NCI-H1436 (cell line): ENCODE results near the gene RAB37.
A peak's percentile ranks its signal among the peaks of the same experiment; 100 is the strongest.

ENCODE experiments used
- DNase-seq: peaks from one replicate; lab custom pipeline; 2025; lab: John Stamatoyannopoulos, UW

Gene RAB37

DNA sequence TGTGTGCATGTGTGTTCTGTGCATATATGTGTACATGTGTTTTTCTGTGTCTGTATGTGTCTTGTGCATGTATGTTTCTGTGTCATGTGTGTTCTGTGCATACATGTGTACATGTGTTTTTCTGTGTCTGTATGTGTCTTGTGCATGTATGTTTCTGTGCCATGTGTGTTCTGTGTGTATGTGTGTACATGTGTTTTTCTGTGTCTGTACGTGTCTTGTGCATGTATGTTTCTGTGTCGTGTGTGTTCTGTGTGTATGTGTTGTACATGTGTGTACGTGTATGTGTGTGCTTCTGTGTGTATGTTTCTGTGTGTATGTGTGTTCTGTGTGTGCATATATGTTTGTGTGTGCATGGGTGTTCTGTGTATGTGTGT, 8.4 kb upstream of the RAB37 start:
- no peak for DNase-seq

DNA sequence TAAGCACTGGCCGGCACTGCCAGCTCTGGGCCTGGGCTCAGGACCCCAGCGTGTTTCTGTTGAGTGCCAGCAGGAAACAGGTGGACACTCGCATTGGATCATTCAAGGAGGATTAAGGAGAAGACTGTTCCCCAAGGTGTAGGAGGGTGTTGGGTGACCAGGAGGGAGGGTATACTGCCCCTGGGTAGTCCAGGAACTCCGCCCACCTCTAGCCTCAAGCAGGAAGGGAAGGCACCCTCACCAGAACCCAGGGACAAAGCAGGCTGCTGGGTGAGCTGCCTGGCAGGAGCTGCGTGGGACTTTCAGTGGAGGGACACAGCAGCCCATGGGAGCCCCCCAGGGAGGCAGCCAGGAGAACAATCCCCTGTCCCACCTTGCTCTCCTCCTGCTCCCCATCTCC, 7.7 kb upstream of the RAB37 start:
- no peak for DNase-seq

DNA sequence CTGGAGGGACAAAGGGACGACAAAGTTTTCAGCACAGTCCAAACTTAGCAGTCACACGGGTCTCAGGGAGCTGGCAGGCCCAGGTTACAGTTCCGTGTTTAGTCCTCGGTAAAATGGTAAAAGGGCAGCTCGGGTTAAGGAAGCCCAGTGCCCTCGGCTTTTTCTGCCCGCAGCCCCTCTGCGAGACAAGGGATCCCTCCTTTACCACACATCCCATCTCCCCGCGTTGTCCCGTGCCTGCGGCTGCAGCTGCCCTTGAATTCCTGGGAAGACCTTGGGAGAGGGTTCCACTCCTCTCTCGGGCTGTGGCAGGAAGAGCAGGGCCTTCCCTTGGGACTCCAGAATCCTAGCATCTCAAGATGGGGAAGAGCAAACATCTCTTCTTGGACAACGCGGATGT, 7.2 kb upstream of the RAB37 start:
- DNase-seq = no peak

DNA sequence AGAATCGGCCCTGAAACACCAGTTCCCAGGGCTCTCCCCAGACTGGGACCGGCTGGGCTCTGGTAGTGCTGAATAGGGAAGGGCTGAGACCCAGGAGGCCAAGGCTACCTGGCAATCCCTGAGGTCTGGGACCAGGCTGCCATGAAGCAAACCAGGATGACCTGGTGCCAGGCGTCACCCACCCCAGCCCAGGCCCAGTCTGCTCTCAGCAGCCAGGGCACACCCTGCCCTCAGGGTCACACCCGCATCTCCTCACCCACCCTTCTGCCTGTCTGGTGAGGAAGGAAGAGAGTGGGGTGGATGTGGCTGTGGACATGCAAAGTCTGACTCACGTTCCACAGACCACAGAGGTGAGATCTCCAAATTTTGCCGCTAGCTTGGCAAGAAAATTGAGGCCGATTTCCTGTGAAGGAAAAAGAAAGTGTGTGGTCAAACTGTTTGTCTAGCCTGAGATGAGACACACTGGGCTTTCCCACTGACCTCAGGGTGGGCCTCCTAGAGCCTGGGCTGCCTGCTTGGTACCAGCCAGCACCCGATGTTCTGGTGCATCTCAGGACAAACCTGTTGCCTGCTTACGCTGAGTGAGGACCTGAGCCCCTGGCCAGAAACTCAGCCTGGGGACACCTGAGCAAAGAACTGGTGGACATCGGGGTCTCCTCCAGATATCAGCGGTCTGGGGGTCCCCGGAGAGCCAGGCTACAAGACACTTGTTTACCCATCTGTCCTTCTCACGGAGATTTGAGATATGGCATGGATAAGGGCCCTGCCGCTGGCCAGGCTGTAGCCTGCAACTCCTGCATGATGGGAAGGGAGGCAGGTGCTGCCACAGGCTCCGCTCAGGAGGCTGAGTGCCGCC, 6.3 kb upstream of the RAB37 start:
- DNase-seq = no peak

DNA sequence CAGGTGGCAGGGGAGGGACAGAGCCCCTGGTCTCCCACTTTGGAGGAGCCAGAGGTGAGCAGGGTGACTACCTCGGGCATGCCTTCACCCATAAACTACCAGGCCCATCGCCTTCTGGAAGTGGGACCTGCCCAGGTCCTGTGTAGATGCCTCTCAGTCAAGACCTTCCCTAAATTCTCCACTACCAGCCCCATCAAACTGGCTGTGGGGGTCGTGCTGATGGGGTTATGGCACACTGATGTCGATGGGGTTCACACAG, 5.8 kb upstream of the RAB37 start:
- DNase-seq = no peak

DNA sequence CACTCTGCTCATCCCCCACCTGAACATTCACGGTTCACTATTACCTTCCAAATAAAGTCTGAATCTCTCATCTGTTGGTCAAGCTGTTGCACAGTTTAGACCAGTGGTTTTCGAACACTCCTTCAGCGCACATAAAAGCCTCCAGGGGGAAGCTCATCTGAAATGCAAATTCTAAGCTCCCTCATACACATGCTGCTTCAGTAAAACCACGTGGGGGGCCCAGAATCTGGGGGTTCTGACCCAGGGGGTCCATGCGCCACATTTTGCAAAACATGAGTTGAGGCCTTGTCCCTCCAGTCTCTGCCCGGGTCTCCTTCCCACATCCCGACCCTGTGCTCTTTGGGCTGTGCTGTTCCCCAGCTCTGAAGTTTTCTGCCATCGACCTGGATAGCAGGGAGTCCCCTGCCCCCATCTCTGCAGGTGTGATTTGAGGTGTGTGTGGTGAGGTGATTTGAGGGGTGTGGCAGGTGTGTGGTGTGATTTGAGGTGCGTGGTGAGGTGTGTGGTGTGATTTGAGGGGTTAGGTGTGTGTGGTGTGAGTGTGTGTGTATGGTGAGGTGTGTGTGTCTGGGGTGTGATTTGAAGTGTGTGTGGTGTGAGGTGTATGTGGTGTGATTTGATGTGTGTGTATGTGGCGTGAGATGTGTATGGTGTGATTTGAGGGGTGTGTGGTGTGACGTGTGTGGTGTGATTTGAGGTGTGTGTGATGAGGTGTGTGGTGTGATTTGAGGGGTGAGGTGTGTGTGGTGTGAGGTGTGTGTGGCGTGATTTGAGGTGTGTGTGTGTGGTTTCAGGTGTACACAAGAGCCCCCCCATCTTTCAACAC, 4.8 kb upstream of the RAB37 start:
- DNase-seq = no peak

DNA sequence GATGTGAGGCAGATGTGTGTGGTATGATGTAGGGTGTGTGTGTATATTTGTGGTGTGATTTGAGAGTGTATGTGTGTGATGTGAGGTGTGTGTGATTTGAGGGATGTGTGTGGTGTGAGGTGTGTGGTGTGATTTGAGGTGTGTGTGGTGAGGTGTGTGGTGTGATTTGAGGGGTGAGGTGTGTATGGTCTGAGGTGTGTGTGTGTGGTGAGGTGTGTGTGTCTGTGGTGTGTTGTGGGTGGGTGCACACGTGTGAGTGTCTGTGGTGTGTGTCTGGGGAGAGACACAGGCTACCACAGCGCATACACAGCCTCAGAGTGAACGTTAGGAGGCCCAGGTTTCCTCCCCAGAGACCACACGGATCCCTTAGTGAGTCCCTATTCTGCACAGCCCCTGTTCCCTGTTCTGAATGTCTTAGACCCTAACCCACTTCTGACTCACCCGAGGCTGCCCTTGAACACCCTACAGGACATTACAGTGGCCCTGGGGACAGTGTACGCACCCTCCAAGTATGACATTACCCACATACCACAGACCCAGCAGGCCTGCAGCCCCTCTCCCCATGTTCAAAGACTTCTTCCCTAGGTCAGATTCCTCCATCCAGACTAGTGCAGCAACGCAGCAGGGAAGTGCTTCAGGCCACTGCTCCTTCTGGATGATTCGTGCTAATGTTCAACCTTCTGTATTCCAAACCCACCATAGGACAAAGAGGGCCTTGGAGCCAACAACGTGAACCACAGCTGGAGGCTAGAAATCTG, 3.5 kb upstream of the RAB37 start:
- no peak for DNase-seq

DNA sequence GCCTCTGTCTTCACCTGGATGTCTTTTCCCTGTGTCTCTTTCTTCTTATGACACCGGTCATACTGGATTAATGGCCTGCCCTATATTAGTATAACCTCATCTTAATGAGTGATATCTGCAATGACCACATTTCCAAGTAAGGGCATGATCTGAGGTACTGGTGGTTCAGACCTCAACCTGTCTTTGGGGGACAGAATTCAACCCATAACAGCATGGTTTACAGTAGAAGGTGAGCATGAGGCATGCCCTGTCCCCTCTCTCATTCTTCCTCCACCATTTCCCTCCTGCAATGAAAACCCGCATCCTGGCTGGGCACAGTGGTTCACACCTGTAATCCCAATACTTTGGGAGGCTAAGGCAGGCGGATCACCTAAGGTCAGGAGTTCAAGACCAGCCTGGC, 2.8 kb upstream of the RAB37 start:
- DNase-seq = no peak

DNA sequence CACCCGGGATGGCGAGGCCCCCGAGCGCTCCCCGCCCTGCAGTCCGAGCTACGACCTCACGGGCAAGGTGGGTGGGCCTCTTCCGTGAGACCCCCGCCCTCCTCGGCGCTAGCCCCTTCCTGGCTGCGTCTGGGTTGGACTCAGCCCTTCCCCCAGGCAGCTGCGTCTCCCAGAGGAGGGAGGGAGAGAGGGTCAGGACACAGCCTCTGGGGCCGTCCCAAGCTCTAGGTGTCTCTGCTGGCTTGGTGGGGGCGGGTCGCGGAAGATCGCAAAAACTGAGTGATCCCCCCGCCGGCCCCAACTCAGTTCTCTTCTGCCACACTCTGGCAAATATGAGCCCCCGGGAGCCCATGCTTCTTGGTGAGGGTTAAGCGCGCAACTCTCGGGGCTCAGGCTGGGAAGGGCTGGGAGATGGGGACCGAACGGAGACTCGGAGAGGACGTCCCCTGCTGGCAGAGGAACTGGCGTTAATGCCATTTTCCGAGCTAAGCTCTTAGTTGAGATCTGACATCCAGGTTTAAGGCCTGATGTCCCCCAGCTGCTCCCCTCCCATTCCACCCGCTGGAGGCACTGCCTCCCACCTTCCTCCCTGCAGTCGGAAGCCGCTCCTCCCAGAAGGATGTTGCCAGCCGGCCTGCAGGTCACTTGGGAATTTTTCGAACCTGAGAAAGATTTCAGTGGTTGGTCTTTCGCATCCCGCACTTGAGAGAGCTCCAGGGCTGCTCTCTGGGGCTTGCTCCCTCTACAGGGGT, 419 bp downstream of the RAB37 start:
- DNase-seq = no peak

DNA sequence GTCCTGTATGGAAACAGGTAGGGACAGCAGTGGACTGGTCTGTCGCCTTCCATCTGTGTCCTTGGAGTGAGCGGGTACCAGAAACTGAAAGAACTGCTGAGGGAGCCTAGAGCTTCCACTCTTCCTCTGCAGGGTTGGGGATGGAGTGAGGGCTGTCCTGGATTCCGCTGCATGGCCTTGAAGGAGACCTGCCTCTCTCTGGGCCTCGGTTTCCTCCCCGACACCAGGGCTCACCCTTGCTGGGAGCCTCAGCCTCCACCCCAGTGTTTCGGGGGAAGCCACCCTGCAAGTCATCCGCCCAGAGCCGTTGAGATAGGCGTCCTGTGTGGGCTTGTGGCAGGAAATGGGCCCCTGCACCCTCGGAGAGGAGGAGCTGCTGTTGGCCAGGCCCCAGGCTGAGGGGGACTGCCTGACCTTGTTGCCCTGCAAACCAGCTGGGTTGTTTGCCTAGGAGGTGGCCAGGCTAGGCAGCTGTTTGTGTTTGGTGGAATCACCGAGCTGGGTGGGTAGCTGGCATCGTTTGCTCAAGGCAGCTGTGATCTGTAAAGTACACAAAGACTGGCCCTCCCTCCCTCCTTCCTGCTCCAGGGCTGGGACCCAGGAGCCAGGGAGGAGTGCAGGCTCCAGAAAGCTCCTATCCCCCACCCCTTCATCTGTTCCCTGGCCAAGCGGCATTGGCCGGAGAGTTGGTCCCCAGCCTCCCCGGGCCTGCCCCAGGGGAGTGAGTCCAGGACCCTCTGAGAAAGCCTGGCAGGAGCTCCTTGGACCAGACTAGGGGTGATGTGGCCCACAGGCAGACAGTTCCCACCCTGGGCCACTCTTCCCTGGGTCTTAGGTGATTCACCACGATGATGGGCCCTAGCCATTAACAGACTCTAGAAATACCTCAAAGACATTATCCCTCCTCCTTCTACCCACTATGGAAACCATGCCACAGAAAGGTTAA, 1.3 kb downstream of the RAB37 start:
- DNase-seq = no peak

DNA sequence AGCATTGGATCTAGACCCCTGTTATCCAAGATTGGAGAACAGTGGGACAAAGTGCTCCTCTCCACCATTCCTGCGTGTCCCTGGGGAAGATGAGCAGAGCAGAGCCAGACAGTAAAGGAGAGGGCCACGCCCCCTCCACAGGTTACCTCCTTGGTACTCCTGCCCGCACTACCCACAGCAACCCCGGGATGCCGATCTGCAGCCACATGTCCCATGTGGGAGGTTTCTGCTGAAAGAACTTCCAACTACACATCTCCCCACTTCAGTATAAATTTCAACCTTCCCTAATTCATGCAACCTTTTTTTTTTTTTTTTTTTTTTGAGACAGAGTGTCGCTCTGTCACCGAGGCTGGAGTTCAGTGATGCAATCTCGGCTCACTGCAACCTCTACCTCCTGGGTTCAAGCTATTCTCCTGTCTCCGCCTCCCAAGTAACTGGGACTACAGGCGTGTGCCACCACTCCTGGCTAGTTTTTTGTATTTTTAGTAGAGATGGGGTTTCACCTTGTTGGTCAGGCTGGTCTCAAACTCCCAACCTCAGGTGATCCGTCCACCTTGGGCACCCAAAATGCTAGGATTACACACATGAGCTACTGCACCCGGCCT, 2.3 kb downstream of the RAB37 start:
- DNase-seq = no peak

DNA sequence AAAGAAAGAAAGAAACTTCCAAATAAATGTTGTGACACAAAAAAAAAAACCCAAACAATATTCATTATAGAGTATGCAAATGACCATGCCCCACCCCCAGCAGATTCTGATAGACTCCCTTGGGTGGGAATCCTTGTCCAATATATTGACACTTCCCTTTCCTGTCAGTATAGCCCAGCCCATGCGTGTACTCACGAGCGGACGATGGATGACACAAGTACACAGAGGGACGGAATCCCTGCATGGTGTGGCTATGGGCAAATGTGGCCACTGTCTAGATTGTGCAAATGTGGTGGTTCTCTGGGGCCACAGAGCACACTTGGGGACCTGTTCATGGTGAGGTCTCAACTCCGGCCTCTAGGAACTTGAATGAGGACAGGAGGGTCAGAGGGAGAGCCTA, 3.1 kb downstream of the RAB37 start:
- DNase-seq = no peak

DNA sequence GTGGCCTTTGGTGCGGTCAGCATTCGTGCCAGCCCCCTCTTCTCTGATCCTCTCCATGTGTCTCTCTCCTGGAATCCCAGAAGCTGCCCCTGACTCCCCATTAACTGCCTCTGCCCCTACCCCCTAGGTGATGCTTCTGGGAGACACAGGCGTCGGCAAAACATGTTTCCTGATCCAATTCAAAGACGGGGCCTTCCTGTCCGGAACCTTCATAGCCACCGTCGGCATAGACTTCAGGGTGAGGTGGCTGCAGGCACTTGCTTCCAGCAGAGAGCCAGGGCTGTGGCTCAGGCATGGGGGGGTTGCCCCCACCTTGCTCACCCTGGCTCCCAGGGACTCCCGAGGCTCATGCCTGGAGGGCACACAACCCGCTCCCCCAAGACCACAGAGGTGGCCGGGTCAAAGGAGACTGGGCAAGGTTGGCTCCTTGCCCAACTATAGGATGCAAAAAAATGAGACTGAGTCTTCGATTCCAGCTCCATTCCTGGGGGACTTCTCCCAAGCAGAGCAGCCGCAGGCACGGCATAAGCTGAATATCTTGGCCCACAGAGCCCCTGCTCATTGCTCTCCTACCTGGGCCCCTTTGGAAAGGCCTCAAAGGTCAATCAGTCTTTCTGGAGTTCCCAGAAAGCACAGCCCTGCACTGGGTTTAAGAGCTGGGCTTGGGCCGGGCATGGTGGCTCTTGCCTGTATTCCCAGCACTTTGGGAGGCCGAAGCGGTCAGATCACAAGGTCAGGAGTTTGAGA, 3.8 kb downstream of the RAB37 start:
- DNase-seq = no peak

DNA sequence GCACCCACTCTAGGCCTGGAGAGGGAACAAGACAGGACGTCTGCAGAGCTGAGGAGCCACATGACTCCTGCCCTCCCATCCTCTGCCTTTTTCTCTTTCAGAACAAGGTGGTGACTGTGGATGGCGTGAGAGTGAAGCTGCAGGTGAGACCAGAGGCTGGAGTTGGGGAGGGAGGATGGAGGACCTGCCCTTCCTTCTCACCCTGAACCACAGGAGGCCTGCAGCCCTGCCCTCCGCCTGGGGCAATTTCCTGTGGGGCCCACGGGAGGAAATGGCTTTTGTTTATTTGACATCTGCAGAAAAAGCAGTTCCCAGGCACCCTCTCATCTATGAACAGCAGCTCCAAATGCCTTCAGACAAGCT, 5.1 kb downstream of the RAB37 start:
- DNase-seq = no peak

DNA sequence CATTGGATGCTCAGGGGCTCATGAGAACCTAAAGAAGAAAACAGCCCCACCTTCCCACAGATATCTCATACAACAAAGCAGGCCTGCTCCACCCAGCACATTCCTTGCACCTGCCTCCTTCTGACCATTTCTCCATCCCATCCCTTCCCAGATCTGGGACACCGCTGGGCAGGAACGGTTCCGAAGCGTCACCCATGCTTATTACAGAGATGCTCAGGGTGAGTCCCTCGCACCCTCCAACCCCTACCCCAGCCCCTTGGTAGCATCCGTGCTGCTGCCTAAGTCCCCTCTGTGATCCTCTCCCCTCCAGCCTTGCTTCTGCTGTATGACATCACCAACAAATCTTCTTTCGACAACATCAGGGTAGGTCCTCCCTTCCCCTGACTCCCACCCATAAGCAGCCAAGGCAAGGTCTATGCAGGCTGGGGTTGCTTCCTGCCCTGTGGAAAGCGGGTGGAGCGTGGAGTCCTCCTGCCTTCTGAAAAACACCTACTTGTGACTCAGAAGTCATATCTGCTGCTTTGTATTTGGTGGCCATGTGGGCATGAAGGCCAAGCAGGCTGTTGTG, 6.0 kb downstream of the RAB37 start:
- no peak for DNase-seq

DNA sequence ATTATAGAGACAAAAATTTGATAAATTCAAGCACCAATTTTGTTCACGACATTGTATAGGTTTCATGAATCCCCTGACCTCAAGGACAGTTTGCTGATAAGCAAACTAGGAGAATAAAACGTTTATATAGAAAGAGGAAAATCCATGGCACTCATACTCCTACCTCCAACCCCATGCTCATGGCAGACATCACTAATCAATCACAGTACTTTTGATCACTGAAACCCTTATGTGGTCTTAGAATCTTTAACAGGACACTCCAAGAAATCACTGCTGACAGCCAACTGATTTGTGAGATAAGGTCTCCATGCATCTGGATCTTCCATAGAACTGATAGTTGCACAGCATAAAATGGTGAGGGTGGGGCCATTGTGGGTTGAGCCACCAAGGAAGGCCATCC, 6.7 kb downstream of the RAB37 start:
- no peak for DNase-seq

DNA sequence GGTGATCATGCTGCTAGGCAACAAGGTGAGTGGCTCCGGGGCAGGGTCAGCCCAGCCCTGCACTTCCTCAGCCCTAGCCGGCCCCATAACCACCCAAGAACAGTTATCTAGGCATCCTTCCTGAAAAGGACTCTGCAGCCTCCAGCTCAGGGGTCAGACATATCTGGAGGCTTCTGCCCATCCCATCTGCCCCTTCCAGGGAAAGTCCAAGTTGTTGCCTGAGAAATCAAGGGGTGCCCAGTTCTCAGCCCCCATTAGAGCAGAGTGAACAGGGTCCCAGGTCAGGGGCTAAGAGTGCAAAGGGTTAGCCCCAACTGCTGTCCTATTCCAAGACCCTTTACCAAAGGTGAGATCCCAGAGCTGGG, 7.3 kb downstream of the RAB37 start:
- no peak for DNase-seq

DNA sequence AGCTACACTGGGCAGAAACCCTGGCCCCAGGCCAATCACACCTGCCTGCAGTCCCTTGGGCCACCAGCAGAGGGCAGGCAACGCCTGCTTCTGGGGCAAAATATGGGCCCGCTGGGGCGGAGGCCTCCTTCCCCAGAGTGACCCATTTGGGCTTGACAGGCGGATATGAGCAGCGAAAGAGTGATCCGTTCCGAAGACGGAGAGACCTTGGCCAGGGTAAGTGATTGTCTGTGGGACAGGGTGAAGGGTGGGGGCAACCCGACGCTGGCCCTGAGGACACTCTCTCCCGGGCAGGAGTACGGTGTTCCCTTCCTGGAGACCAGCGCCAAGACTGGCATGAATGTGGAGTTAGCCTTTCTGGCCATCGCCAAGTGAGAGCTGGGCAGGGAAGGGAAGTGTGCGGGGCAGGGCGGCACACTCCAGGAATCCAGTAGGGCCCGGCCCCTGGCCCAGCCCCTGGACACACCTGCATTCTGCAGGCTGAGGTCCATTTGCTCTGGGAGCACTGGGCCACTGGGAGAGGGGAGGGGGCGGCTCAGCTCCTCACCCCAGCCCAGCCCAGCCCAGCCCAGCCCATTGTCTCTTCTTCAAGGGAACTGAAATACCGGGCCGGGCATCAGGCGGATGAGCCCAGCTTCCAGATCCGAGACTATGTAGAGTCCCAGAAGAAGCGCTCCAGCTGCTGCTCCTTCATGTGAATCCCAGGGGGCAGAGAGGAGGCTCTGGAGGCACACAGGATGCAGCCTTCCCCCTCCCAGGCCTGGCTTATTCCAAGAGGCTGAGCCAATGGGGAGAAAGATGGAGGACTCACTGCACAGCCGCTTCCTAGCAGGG, 7.9 kb downstream of the RAB37 start:
- peak; percentile 64 for DNase-seq
